Urinary bladder (tissue), 4 donors: ENCODE results near the gene ACP6. TPM values are rescaled to one million over a fixed set of nuclear protein-coding genes. Genes with fewer than 3 reads are reported as not detected.
"Not testable (repeated sequence)": the region's sequence is repeated elsewhere in the genome, so short reads cannot be mapped to it uniquely, and the experiment has no call there.

ENCODE experiments used
- DNase-seq: peaks from one replicate; pipeline ENCODE4 v3.0.0-alpha.2; 2015; ENCODE audit errors: extremely low spot score
- H3K27ac ChIP-seq: one replicate; pipeline ENCODE4 v1.5.1; 2013; ENCODE audit warnings: low read depth, mild to moderate bottlenecking, moderate library complexity
- H3K36me3 ChIP-seq: one replicate; pipeline ENCODE4 v1.6.1; 2013; ENCODE audit warnings: mild to moderate bottlenecking, moderate library complexity; ENCODE audit not compliant: insufficient read depth
- H3K4me1 ChIP-seq: one replicate; pipeline ENCODE4 v1.6.1; 2013; ENCODE audit warnings: mild to moderate bottlenecking, moderate library complexity; ENCODE audit not compliant: insufficient read depth
- H3K4me3 ChIP-seq: one replicate; pipeline ENCODE4 v1.5.1; 2013; ENCODE audit warnings: low read depth, low read length
- WGBS: extraction: QIAGEN DNeasy Blood & Tissue Kit; methylation state at CpG from one replicate; pipeline ENCODE4 v1.1.7; 2013; 5-methylcytosine and 5-hydroxymethylcytosine counted together
- polyA plus RNA-seq: library from polyadenylated mRNA; stranded (reverse); fragments of 200-250 nt; gene quantifications from one replicate; pipeline ENCODE4 v1.2.3, GENCODE V29; 2013
- total RNA-seq: library from RNA; depleted of rRNA; stranded (reverse); fragments of >200 nt; gene quantifications from one replicate; pipeline ENCODE4 v1.2.3, GENCODE V29; 2014
- donor health status: healthy with polysubstance abuse.
- donor health status: healthy.

Gene ACP6
- total RNA-seq: 10.2 TPM
- polyA plus RNA-seq: 15.7 TPM

- WGBS: 2% methylated on average over 36 of the region's 36 CpGs
- H3K27ac ChIP-seq: peak within 1 kb of the TSS; percentile 68
- peak; percentile 91 for DNase-seq
- H3K4me1 ChIP-seq: no peaks in the 10 kb centered on the region
- H3K36me3 ChIP-seq: no peaks in the 10 kb centered on the region
- H3K4me3 ChIP-seq: peak within 1 kb of the TSS; percentile 71
Observed at GRCh38 chr1:147670319-147671001, at the start of gene ACP6. TSS of gene ACP6 (minus strand) at chr1:147670524. CDS start at chr1:147670048, 476 bp downstream.

DNA sequence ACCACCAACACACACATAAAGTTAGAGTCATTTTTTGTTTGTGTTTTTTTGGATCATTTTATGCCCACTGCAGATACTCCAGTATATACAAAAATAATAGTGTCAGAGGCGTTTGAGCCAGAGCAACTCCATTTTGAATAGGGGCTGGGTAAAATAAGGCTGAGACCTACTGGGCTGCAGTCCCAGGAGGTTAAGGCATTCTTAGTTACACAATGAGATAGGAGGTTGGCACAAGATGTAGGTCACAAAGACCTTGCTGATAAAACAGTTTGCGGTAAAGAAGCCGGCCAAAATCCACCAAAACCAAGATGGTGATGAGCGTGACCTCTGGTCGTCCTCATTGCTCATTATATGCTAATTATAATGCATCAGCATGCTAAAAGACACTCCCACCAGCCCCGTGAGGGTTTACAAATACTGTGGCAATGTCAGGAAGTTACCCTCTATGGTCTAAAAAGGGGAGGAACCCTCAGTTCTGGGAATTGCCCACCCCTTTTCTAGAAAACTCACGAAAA is 49.4 kb upstream of the ACP6 start:
- no peak for DNase-seq
- WGBS: 77% methylated on average over 7 of the region's 7 CpGs
- Histone ChIP-seq H3K27ac (no peak overlapping the region), H3K4me1 (no peaks in the 10 kb centered on the region), H3K36me3 (no peaks in the 10 kb centered on the region), H3K4me3 (no peak overlapping the region)

DNA sequence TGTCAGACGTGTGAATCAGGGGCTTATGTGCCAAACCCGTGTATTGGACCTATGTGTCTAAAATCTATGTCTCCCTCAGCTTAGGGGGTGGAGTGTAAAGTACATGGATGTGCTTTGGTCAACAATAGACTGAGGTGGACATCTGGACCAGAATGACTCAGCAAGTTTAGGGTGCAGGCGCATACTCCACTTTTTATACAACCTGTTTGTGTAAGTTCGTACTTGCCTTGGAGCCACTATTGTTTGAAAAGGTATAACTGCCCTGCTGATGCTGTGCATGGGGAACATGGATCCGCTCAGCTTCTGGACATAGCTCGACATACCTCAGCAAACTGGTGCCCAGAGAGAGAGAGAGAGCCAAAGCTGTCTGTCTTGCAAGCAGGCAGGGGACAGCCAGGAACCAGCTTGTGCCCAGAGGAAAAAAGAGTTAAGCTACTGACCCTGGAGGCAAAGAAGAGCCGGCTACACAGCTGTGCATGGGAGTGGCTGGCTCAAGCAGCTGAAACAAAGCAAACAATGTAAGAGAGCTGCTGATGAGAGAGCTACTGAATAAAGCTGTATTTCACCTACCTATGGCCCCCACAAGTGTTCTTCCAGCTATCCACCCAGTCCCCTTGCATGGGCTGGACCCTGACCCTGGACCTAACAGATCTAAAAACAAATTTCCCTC is 48.8 kb upstream of the ACP6 start:
- Histone ChIP-seq H3K27ac (no peak overlapping the region), H3K4me1 (no peaks in the 10 kb centered on the region)
- 84% methylated on average over 7 of the region's 7 CpGs for WGBS

GRCh38 chr1:147717706-147718097 is 47.4 kb upstream of the ACP6 start:
- no peak overlapping the region for H3K4me3 ChIP-seq
- H3K36me3 ChIP-seq: no peaks in the 10 kb centered on the region
- 59% methylated on average over 4 of the region's 4 CpGs for WGBS
- DNase-seq: no peak
- peak overlapping the region; percentile 11 for H3K27ac ChIP-seq
- H3K4me1 ChIP-seq: no peaks in the 10 kb centered on the region

More for the DNA sequence above, 48.8 kb upstream of the ACP6 start:
- DNase-seq: no peak
- Histone ChIP-seq H3K4me3 (no peak overlapping the region), H3K36me3 (no peaks in the 10 kb centered on the region)

DNA sequence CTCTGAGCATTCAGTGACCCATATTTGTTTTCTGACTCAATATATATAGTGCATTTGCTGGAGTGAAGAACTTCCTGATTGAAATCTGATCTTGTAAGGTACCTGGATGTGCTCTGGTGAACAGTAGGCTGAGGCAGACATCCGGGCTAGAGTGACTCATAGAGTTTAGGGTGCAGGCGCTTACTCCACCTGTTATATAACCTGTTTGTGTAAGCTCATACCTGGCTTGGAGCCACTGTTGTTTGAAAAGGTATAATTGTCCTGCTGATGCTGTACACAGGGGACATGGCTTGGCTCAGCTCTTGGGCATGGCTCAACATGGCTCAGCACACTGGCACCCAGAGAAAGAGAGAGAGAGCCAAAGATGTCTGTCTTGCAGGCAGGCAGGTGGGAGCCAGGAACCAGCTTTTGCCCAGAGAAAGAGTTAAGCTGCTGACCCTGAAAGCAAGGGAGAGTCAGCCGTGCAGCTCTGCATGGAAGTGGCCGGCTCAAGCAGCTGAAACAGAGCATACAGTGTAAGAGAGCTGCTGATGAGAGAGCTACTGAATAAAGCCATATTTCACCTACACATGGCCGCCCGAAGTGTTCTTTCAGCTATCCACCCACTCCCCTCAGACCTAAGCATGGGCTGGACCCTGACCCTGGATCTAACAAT is 46.9 kb upstream of the ACP6 start:
- Histone ChIP-seq H3K4me3 (no peak overlapping the region), H3K27ac (peak overlapping the region; percentile 11), H3K4me1 (no peaks in the 10 kb centered on the region), H3K36me3 (no peaks in the 10 kb centered on the region)
- DNase-seq: peak; percentile 69
- WGBS: 79% methylated on average over 6 of the region's 6 CpGs

GRCh38 chr1:147712605-147713004 is 42.3 kb upstream of the ACP6 start:
- Histone ChIP-seq H3K4me1 (no peaks in the 10 kb centered on the region), H3K27ac (no peak overlapping the region), H3K36me3 (no peaks in the 10 kb centered on the region), H3K4me3 (no peak overlapping the region)
- DNase-seq: no peak

- DNase-seq: peak; percentile 18
- Histone ChIP-seq H3K4me1 (no peaks in the 10 kb centered on the region), H3K36me3 (no peaks in the 10 kb centered on the region), H3K4me3 (no peak overlapping the region), H3K27ac (no peak overlapping the region)
- WGBS: 62% methylated on average over 10 of the region's 10 CpGs
Observed at GRCh38 chr1:147700042-147701006, 30.0 kb upstream of the ACP6 start.

DNA sequence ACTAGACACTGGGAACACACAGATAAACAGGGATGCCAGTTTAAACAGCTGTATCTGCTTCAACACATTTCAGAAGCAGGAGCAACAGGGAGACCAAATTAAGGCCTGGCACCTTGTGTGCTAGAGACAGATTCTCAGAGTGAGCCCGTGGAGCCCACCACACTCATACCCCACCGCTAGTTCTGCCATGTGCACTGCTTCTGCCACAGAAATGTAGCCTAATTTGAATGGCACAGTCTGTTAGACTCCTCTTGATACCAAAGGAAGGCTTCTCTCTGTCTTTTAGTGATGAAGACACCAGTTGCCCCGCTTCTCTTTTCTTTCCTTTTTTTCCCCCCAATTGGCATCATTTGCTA is 29.3 kb upstream of the ACP6 start:
- DNase-seq: no peak
- H3K36me3 ChIP-seq: no peaks in the 10 kb centered on the region
- no peak overlapping the region for H3K4me3 ChIP-seq
- WGBS: 61% methylated on average over 3 of the region's 3 CpGs
- H3K4me1 ChIP-seq: no peaks in the 10 kb centered on the region
- no peak overlapping the region for H3K27ac ChIP-seq

- H3K36me3 ChIP-seq: no peaks in the 10 kb centered on the region
- DNase-seq: no peak
- no peak overlapping the region for H3K4me3 ChIP-seq
- H3K4me1 ChIP-seq: no peaks in the 10 kb centered on the region
- no peak overlapping the region for H3K27ac ChIP-seq
Observed at GRCh38 chr1:147683163-147683763, 12.9 kb upstream of the ACP6 start.

DNA sequence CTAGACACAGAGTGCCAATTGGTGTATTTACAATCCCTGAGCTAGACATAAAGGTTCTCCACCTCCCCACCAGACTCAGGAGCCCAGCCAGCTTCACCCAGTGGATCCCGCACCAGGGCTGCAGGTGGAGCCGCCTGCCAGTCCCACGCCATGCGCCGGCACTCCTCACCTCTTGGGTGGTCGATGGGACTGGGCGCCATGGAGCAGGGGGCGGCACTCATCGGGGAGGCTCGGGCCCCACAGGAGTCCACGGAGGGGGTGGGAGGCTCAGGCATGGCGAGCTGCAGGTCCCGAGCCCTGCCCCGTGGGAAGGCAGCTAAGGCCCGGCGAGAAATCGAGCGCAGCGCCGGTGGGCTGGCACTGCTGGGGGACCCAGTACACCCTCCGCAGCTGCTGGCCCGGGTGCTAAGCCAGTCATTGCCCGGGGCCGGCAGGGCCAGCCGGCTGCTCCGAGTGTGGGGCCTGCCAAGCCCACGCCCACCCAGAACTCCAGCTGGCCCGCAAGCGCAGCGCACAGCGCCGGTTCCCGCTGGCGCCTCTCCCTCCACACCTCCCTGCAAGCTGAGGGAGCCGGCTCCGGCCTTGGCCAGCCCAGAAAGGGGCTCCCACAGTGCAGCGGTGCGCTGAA is 10.4 kb upstream of the ACP6 start:
- WGBS: 97% methylated on average over 38 of the region's 38 CpGs
- not testable (repeated sequence) for H3K27ac ChIP-seq, DNase-seq, H3K4me1 ChIP-seq, H3K36me3 ChIP-seq, H3K4me3 ChIP-seq

- H3K4me3 ChIP-seq, H3K36me3 ChIP-seq, H3K4me1 ChIP-seq, H3K27ac ChIP-seq, DNase-seq: not testable (repeated sequence)
- 84% methylated on average over 5 of the region's 5 CpGs for whole genome bisulfite sequencing
Observed at GRCh38 chr1:147677681-147678080, 7.4 kb upstream of the ACP6 start.

- no peak for DNase-seq
- H3K27ac ChIP-seq: no peak overlapping the region
- no peaks in the 10 kb centered on the region for H3K36me3 ChIP-seq
- H3K4me1 ChIP-seq: no peaks in the 10 kb centered on the region
- WGBS: 56% methylated on average over 4 of the region's 4 CpGs
- no peak overlapping the region for H3K4me3 ChIP-seq
Observed at GRCh38 chr1:147676311-147677085, 6.2 kb upstream of the ACP6 start.
